Measurements from ENCODE around the gene DAPP1.

GRCh38 chr4:99835942-99836341, 19.3 kb downstream of the DAPP1 start:
- TF ChIP-seq, protein P1, sequence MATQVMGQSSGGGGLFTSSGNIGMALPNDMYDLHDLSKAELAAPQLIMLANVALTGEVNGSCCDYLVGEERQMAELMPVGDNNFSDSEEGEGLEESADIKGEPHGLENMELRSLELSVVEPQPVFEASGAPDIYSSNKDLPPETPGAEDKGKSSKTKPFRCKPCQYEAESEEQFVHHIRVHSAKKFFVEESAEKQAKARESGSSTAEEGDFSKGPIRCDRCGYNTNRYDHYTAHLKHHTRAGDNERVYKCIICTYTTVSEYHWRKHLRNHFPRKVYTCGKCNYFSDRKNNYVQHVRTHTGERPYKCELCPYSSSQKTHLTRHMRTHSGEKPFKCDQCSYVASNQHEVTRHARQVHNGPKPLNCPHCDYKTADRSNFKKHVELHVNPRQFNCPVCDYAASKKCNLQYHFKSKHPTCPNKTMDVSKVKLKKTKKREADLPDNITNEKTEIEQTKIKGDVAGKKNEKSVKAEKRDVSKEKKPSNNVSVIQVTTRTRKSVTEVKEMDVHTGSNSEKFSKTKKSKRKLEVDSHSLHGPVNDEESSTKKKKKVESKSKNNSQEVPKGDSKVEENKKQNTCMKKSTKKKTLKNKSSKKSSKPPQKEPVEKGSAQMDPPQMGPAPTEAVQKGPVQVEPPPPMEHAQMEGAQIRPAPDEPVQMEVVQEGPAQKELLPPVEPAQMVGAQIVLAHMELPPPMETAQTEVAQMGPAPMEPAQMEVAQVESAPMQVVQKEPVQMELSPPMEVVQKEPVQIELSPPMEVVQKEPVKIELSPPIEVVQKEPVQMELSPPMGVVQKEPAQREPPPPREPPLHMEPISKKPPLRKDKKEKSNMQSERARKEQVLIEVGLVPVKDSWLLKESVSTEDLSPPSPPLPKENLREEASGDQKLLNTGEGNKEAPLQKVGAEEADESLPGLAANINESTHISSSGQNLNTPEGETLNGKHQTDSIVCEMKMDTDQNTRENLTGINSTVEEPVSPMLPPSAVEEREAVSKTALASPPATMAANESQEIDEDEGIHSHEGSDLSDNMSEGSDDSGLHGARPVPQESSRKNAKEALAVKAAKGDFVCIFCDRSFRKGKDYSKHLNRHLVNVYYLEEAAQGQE (IDR thresholded peaks at IDR 0.05; ENCODE audit: low read depth) = no peak
- no peak for TF ChIP-seq RAD21 (IDR thresholded peaks at IDR 0.05; ENCODE audit: low read depth)
